NCI-H82 (cell line): Measurements from ENCODE around the gene KRT77.
A peak's percentile ranks its signal among the peaks of the same experiment; 100 is the strongest.
"Not testable (repeated sequence)": the region's sequence is repeated elsewhere in the genome, so short reads cannot be mapped to it uniquely, and the experiment has no call there.

Experiments
- DNase-seq: peaks from one replicate; lab custom pipeline; 2025; lab: John Stamatoyannopoulos, UW

The KRT77 gene

GRCh38 chr12:52703424-52703823 lies at the start of gene KRT77:
TSS of gene KRT77 (minus strand) at chr12:52703524. CDS start at chr12:52703434, 90 bp downstream.
- no peak for DNase-seq

GRCh38 chr12:52752516-52752915 lies 49.2 kb upstream of the KRT77 start:
- DNase-seq: no peak

- DNase-seq: no peak
These were observed 48.5 kb upstream of the KRT77 start for GRCh38 chr12:52751795-52752194.

GRCh38 chr12:52750532-52750931 lies 47.2 kb upstream of the KRT77 start:
- DNase-seq: not testable (repeated sequence)

- peak; percentile 25 for DNase-seq
These were observed 46.5 kb upstream of the KRT77 start for GRCh38 chr12:52749827-52750226.

GRCh38 chr12:52748578-52748977 lies 45.3 kb upstream of the KRT77 start:
- no peak for DNase-seq

- DNase-seq: no peak
These were observed 42.2 kb upstream of the KRT77 start for GRCh38 chr12:52745554-52745953.

GRCh38 chr12:52744493-52745156 lies 41.3 kb upstream of the KRT77 start:
- no peak for DNase-seq

- no peak for DNase-seq
These were observed 39.6 kb upstream of the KRT77 start for GRCh38 chr12:52742822-52743457.

GRCh38 chr12:52742196-52742580 lies 38.9 kb upstream of the KRT77 start:
- no peak for DNase-seq

- peak; percentile 3 for DNase-seq
These were observed 38.3 kb upstream of the KRT77 start for GRCh38 chr12:52741375-52742195.

- DNase-seq: peak; percentile 34
These were observed 37.3 kb upstream of the KRT77 start for GRCh38 chr12:52740584-52740983.

GRCh38 chr12:52739963-52740362 lies 36.6 kb upstream of the KRT77 start:
- peak; percentile 38 for DNase-seq

GRCh38 chr12:52735816-52736632 lies 32.7 kb upstream of the KRT77 start:
- no peak for DNase-seq

GRCh38 chr12:52735106-52735505 lies 31.8 kb upstream of the KRT77 start:
- DNase-seq: no peak

GRCh38 chr12:52730793-52731192 lies 27.5 kb upstream of the KRT77 start:
- no peak for DNase-seq

- DNase-seq: no peak
These were observed 27.1 kb upstream of the KRT77 start for GRCh38 chr12:52730383-52730782.

GRCh38 chr12:52729147-52729546 lies 25.8 kb upstream of the KRT77 start:
- no peak for DNase-seq

- no peak for DNase-seq
These were observed 25.1 kb upstream of the KRT77 start for GRCh38 chr12:52728374-52728773.

GRCh38 chr12:52727037-52727436 lies 23.7 kb upstream of the KRT77 start:
- no peak for DNase-seq

- no peak for DNase-seq
These were observed 23.1 kb upstream of the KRT77 start for GRCh38 chr12:52726451-52726850.

- DNase-seq: no peak
These were observed 21.1 kb upstream of the KRT77 start for GRCh38 chr12:52724384-52724783.
